Progenitor cell of endocrine pancreas (in vitro differentiated cells): ENCODE results near the gene RCOR1. TPM values are rescaled to one million over a fixed set of nuclear protein-coding genes. Genes with fewer than 3 reads are reported as not detected.

Source experiments
- DNase-seq: peaks from one replicate; pipeline ENCODE4 v3.0.0; 2021; ENCODE audit warnings: low spot score; ENCODE audit not compliant: unreplicated experiment
- H3K27ac Mint-ChIP-seq: 2 replicates; pipeline ENCODE4 v1.8.0; 2021; ENCODE audit warnings: mild to moderate bottlenecking, moderate library complexity, mixed read lengths
- H3K27me3 Mint-ChIP-seq: 2 replicates; pipeline ENCODE4 v1.8.0; 2021; ENCODE audit warnings: mixed read lengths
- H3K36me3 Mint-ChIP-seq: 2 replicates; pipeline ENCODE4 v1.8.0; 2022; ENCODE audit warnings: mixed read lengths; ENCODE audit not compliant: insufficient read depth
- H3K4me1 Mint-ChIP-seq: 2 replicates; pipeline ENCODE4 v1.8.0; 2021; ENCODE audit warnings: low read depth, mixed read lengths
- H3K4me3 Mint-ChIP-seq: 2 replicates; pipeline ENCODE4 v1.8.0; 2021; ENCODE audit warnings: low read depth, mild to moderate bottlenecking, moderate library complexity, mixed read lengths
- H3K9me3 Mint-ChIP-seq: 2 replicates; pipeline ENCODE4 v1.8.0; 2021; ENCODE audit warnings: low read depth, mixed read lengths
- total RNA-seq: library from RNA; stranded (reverse); gene quantifications from 2 replicates; pipeline ENCODE4 v1.2.1, GENCODE V29; 2021
- TF ChIP-seq, protein P1 (sequence below): fragments of 200-600 bp; sonication (generic); IDR thresholded peaks from one replicate; pipeline ENCODE4 v1.5.0; 2021; ENCODE audit warnings: antibody characterized with exemption, mild to moderate bottlenecking; ENCODE audit not compliant: unreplicated experiment

Gene RCOR1
- total RNA-seq, 1 donor from 2014 or later, result 41.9 TPM

DNA sequence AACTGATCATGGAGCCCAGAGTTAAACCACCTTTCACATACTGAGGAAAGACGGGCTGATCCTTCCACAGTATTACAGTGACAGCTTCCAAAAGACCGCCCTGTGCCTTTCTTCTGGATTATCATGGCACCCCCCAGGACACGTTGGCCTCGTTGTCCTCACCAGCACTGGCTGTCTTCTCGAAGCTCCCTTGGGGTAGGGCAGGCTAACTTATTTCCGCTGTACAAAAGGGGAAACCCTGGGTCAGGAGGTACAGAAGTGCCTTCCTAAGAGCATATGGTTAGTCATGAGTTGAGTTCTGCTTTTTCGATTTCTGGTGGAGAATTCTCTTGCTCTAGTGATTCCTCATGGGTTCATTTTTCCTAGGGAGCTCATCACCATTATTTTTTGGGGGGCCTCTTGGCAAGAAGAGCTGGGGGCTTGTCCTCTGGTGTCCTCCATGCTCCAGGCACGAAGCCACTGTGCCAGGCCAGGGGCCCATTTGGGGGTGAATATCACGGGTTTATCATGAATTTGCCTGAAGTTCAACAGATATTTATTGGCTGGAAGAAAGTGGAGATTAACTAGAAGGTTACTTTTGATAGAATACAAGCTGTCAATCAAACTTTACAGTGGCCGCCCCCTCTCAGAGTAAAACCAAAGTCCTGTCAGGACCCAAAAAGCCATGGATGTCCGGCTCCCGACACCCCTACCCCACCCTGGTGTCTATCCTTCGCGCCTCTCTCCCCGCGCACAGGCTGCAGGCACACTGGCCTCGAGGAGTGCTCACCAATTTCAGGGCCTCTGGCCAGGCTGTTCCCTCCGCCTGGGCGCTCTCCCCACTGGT, 176.0 kb downstream of the RCOR1 start:
- TF ChIP-seq, protein P1, sequence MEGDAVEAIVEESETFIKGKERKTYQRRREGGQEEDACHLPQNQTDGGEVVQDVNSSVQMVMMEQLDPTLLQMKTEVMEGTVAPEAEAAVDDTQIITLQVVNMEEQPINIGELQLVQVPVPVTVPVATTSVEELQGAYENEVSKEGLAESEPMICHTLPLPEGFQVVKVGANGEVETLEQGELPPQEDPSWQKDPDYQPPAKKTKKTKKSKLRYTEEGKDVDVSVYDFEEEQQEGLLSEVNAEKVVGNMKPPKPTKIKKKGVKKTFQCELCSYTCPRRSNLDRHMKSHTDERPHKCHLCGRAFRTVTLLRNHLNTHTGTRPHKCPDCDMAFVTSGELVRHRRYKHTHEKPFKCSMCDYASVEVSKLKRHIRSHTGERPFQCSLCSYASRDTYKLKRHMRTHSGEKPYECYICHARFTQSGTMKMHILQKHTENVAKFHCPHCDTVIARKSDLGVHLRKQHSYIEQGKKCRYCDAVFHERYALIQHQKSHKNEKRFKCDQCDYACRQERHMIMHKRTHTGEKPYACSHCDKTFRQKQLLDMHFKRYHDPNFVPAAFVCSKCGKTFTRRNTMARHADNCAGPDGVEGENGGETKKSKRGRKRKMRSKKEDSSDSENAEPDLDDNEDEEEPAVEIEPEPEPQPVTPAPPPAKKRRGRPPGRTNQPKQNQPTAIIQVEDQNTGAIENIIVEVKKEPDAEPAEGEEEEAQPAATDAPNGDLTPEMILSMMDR, result no peak
- Mint-ChIP-seq H3K4me3 (no peak overlapping the region), H3K9me3 (no peaks in the 10 kb centered on the region), H3K36me3 (no peaks in the 10 kb centered on the region), H3K27ac (no peak overlapping the region), H3K27me3 (no peaks in the 10 kb centered on the region), H3K4me1 (no peaks in the 10 kb centered on the region)
- DNase-seq, result no peak

DNA sequence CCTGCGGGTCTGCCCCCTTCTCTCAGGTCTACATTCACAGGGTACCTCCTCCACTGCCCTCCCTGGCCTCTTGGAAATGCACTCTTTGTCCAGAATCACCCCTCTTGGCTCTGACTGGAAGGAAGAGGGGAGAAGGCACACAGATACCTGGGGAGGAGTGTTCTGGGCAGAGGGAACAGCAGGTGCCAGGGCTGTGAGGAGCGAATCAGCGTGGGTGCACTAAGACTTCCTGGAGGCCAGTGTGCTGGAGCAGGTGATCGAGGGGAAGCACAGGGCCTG, 176.5 kb downstream of the RCOR1 start:
- Mint-ChIP-seq H3K36me3 (no peaks in the 10 kb centered on the region), H3K27me3 (no peaks in the 10 kb centered on the region), H3K4me3 (no peak overlapping the region), H3K4me1 (no peaks in the 10 kb centered on the region), H3K9me3 (no peaks in the 10 kb centered on the region), H3K27ac (no peak overlapping the region)
- DNase-seq, result no peak
- TF ChIP-seq, protein P1, result no peak

DNA sequence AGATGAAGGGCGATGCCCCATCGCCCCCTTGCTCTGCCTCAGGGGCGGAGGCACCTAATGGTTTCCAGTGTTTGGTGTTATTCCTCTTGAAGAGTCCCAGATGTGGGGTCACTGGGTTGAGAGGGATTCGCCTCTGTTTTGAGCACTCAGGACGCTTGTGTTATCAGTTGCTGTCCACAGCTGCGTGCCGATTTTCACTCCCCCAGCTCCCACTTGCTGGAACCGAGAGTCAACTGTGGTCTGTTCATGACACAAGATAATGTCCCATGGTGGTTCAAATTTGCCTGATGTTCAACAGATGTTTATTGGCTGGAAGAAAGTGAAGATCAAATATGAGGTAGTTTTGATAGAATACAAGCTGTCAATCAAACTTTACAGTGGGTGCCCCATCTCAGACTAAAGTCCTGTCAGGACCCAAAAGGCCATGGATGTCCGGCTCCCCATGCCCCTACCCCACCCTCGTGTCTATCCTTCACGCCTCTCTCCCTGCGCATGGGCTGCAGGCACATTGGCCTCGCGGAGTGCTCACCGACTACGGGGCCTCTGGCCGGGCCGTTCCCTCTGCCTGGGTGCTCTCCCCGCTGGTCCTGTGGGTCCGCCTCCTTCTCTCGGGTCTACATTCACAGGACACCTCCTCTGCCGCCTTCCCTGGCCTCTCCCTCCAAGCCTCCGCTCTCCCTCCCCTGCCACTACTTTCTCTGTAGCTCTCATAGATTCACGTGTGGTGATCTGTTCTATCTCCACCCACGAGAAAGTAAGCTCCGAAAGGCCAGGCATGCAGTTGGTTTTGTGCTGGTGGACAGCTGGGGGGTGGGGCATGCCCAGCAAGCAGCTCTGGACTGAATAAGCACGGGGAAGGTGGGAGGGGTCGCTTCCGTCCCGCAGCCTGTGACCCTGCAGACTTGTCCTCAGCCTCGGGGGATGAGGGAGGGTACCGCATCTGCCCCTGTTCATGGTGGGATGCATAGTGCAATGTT, 178.0 kb downstream of the RCOR1 start:
- H3K36me3 Mint-ChIP-seq, result no peaks in the 10 kb centered on the region
- H3K4me3 Mint-ChIP-seq, result no peak overlapping the region
- DNase-seq, result no peak
- no peaks in the 10 kb centered on the region for H3K27me3 Mint-ChIP-seq
- peaks cover 2% of the 10 kb centered on the region for H3K4me1 Mint-ChIP-seq
- no peak overlapping the region for H3K27ac Mint-ChIP-seq
- no peaks in the 10 kb centered on the region for H3K9me3 Mint-ChIP-seq
- TF ChIP-seq, protein P1, result no peak

DNA sequence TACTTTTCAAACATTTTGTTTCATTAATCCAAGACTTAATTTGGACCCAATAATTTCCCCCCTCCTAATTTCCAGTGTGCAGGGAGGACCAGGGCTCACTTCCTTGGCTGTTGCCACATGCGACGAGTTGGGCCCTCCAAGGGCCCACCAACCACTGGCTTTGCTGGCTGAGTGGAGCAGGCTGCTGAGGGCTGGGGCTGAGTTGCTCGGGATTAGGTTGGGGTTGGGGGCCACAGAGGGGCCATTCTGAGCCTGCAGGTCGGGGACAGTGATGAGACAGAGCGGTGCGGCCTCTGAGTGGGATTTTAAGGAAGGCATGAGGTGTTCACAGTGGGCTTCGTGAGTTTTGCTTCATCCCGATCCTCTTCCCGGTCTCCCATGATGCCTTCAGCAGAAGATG, 178.7 kb downstream of the RCOR1 start:
- DNase-seq, result no peak
- no peak overlapping the region for H3K4me3 Mint-ChIP-seq
- no peaks in the 10 kb centered on the region for H3K36me3 Mint-ChIP-seq
- no peaks in the 10 kb centered on the region for H3K9me3 Mint-ChIP-seq
- H3K27ac Mint-ChIP-seq, result peak overlapping the region; percentile 56
- H3K4me1 Mint-ChIP-seq, result peaks cover 2% of the 10 kb centered on the region
- H3K27me3 Mint-ChIP-seq, result no peaks in the 10 kb centered on the region
- TF ChIP-seq, protein P1, result no peak

DNA sequence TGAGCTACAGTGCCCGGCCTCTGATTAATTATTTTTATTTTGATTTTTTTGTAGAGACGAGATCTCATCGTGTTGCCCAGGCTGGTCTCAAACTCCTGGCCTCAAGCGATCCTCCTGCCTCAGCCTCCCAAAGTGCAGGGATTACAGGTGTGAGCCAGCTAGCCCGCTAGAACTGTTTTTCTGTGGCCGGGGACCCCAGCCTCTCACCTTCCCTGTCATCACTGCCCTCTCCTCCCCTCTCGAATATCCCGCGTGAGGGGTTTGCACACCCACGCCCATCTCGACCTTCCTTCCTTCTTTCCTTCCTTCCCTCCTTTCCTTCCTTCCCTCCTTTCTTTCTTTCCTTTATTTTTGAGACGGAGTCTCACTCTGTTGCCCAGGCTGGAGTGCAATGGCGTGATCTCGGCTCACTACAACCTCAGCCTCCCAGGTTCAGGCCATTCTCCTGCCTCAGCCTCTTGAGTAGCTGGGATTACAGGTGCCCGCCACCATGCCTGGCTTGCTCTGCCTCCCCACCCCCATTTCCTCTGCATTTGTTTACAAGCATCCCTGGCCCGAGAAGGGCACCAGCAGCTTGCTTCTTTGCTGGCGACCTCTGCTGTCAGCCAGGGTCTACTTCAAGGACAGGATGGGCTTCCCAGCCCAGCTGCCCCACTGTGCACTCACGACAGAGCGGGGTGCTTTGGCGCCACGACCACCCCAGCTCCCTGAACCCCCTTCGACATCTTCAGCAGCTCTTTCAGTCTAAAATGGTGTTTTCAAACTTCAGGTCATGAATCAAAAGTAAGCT, 180.5 kb downstream of the RCOR1 start:
- Mint-ChIP-seq H3K4me1 (peaks cover 2% of the 10 kb centered on the region), H3K27me3 (no peaks in the 10 kb centered on the region), H3K27ac (no peak overlapping the region), H3K4me3 (no peak overlapping the region), H3K9me3 (no peaks in the 10 kb centered on the region), H3K36me3 (no peaks in the 10 kb centered on the region)
- no peak for DNase-seq
- TF ChIP-seq, protein P1, result peak; percentile 43
